WTC11 (cell line): Measurements from ENCODE around the gene DPP10.

Source experiments
- ATF1 ChIP-seq: sonication (generic); formaldehyde crosslinking; IDR thresholded peaks from 2 replicates; pipeline ENCODE4 v1.8.1; 2023; ENCODE audit warnings: mild to moderate bottlenecking, moderate library complexity, missing genetic modification reagents
- EMX1 ChIP-seq: fragments of 250-450 bp; sonication (Bioruptor Pico); IDR thresholded peaks from 2 replicates; pipeline ENCODE4 v1.8.0; 2021; ENCODE audit warnings: mild to moderate bottlenecking
- ETV6 ChIP-seq: sonication (generic); formaldehyde crosslinking; IDR thresholded peaks from 2 replicates; pipeline ENCODE4 v1.8.1; 2022; ENCODE audit warnings: mild to moderate bottlenecking, missing genetic modification reagents
- FOXJ3 ChIP-seq: sonication (generic); formaldehyde crosslinking; IDR thresholded peaks from 2 replicates; pipeline ENCODE4 v1.9.0; 2021; ENCODE audit warnings: missing genetic modification reagents, mild to moderate bottlenecking, borderline replicate concordance
- HMGA2 ChIP-seq: fragments of 250-450 bp; sonication (Bioruptor Pico); IDR thresholded peaks from 2 replicates; pipeline ENCODE4 v1.4.0; 2021; ENCODE audit warnings: mild to moderate bottlenecking, moderate library complexity
- SP1 ChIP-seq: sonication (generic); formaldehyde crosslinking; conservative IDR thresholded peaks from 2 replicates; pipeline ENCODE4 v1.8.1; 2022; ENCODE audit warnings: missing genetic modification reagents
- TEAD4 ChIP-seq: sonication (generic); formaldehyde crosslinking; IDR thresholded peaks from 2 replicates; pipeline ENCODE4 v1.8.0; 2022; ENCODE audit warnings: mild to moderate bottlenecking, missing genetic modification reagents
- ZBTB21 ChIP-seq: sonication (generic); formaldehyde crosslinking; IDR thresholded peaks from 2 replicates; pipeline ENCODE4 v1.8.1; 2023; ENCODE audit warnings: mild to moderate bottlenecking, missing genetic modification reagents, borderline replicate concordance
- ZNF121 ChIP-seq: sonication (generic); formaldehyde crosslinking; IDR thresholded peaks from 2 replicates; pipeline ENCODE4 v1.8.0; 2023; ENCODE audit warnings: missing genetic modification reagents
- TF ChIP-seq, protein P1 (sequence below): fragments of 200-600 bp; IDR thresholded peaks from 2 replicates; pipeline ENCODE4 v1.8.0; 2022; ENCODE audit warnings: antibody characterized with exemption
- TF ChIP-seq, protein P2 (sequence below): sonication (generic); formaldehyde crosslinking; IDR thresholded peaks from 2 replicates; pipeline ENCODE4 v1.8.1; 2023; ENCODE audit warnings: mild to moderate bottlenecking, missing genetic modification reagents, borderline replicate concordance
- TF ChIP-seq, protein P3 (sequence below): sonication (generic); formaldehyde crosslinking; IDR thresholded peaks from 2 replicates; pipeline ENCODE4 v1.8.1; 2022; ENCODE audit warnings: missing genetic modification reagents, borderline replicate concordance
- TF ChIP-seq, protein P4 (sequence below): sonication (generic); formaldehyde crosslinking; IDR thresholded peaks from 2 replicates; pipeline ENCODE4 v1.8.1; 2023; ENCODE audit warnings: mild to moderate bottlenecking, missing genetic modification reagents, moderate library complexity

DNA sequence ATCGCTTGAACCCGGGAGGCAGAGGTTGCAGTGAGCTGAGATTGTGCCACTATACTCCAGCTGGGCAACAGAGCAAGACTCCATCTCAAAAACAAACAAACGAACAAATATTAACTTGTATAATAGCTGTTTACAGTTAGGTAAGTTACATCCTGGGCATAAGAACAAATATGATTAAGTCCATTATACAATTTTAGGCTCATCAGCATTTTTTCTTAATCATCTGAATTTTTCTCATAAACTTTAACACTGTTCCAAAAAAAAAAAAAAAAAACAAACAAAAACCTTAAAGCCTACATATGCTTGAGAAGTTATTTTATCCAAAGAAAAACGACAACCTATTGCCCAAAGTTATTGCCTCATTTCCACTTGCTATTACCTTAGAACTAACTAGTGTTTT is 1042.5 kb downstream of the DPP10 start:
- no peak for TF ChIP-seq ATF1 (CRISPR knock-in tag)
- TF ChIP-seq, protein P1, sequence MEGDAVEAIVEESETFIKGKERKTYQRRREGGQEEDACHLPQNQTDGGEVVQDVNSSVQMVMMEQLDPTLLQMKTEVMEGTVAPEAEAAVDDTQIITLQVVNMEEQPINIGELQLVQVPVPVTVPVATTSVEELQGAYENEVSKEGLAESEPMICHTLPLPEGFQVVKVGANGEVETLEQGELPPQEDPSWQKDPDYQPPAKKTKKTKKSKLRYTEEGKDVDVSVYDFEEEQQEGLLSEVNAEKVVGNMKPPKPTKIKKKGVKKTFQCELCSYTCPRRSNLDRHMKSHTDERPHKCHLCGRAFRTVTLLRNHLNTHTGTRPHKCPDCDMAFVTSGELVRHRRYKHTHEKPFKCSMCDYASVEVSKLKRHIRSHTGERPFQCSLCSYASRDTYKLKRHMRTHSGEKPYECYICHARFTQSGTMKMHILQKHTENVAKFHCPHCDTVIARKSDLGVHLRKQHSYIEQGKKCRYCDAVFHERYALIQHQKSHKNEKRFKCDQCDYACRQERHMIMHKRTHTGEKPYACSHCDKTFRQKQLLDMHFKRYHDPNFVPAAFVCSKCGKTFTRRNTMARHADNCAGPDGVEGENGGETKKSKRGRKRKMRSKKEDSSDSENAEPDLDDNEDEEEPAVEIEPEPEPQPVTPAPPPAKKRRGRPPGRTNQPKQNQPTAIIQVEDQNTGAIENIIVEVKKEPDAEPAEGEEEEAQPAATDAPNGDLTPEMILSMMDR: no peak
- TF ChIP-seq ZNF121 (CRISPR knock-in tag): no peak
- no peak for TF ChIP-seq ETV6
- TF ChIP-seq, protein P2, sequence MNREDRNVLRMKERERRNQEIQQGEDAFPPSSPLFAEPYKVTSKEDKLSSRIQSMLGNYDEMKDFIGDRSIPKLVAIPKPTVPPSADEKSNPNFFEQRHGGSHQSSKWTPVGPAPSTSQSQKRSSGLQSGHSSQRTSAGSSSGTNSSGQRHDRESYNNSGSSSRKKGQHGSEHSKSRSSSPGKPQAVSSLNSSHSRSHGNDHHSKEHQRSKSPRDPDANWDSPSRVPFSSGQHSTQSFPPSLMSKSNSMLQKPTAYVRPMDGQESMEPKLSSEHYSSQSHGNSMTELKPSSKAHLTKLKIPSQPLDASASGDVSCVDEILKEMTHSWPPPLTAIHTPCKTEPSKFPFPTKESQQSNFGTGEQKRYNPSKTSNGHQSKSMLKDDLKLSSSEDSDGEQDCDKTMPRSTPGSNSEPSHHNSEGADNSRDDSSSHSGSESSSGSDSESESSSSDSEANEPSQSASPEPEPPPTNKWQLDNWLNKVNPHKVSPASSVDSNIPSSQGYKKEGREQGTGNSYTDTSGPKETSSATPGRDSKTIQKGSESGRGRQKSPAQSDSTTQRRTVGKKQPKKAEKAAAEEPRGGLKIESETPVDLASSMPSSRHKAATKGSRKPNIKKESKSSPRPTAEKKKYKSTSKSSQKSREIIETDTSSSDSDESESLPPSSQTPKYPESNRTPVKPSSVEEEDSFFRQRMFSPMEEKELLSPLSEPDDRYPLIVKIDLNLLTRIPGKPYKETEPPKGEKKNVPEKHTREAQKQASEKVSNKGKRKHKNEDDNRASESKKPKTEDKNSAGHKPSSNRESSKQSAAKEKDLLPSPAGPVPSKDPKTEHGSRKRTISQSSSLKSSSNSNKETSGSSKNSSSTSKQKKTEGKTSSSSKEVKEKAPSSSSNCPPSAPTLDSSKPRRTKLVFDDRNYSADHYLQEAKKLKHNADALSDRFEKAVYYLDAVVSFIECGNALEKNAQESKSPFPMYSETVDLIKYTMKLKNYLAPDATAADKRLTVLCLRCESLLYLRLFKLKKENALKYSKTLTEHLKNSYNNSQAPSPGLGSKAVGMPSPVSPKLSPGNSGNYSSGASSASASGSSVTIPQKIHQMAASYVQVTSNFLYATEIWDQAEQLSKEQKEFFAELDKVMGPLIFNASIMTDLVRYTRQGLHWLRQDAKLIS (CRISPR knock-in tag): no peak
- TF ChIP-seq TEAD4 (CRISPR knock-in tag): no peak
- TF ChIP-seq SP1: no peak
- TF ChIP-seq ZBTB21: no peak
- TF ChIP-seq, protein P3, sequence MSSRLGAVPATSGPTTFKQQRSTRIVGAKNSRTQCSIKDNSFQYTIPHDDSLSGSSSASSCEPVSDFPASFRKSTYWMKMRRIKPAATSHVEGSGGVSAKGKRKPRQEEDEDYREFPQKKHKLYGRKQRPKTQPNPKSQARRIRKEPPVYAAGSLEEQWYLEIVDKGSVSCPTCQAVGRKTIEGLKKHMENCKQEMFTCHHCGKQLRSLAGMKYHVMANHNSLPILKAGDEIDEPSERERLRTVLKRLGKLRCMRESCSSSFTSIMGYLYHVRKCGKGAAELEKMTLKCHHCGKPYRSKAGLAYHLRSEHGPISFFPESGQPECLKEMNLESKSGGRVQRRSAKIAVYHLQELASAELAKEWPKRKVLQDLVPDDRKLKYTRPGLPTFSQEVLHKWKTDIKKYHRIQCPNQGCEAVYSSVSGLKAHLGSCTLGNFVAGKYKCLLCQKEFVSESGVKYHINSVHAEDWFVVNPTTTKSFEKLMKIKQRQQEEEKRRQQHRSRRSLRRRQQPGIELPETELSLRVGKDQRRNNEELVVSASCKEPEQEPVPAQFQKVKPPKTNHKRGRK (CRISPR knock-in tag): no peak
- no peak for TF ChIP-seq HMGA2 (CRISPR knock-in tag)
- no peak for TF ChIP-seq FOXJ3 (CRISPR knock-in tag)
- TF ChIP-seq, protein P4, sequence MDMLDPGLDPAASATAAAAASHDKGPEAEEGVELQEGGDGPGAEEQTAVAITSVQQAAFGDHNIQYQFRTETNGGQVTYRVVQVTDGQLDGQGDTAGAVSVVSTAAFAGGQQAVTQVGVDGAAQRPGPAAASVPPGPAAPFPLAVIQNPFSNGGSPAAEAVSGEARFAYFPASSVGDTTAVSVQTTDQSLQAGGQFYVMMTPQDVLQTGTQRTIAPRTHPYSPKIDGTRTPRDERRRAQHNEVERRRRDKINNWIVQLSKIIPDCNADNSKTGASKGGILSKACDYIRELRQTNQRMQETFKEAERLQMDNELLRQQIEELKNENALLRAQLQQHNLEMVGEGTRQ (CRISPR knock-in tag): no peak
- no peak for TF ChIP-seq EMX1 (CRISPR knock-in tag)
